ENCODE data around the gene DKK3.

DKK3 gene

GRCh38 chr11:12026331-12027211 lies 18.1 kb upstream of the DKK3 start:
- Histone ChIP-seq H3K9me3 (ENCODE audit: insufficient read depth, low read depth, low read length) (peaks cover 15% of the 10 kb centered on the region), H3K27ac (ENCODE audit: low read length) (no peak overlapping the region), H3K36me3 (ENCODE audit: insufficient read depth, low read depth, low read length) (no peaks in the 10 kb centered on the region), H3K9ac (ENCODE audit: low read depth, low read length) (no peak overlapping the region), H3K27me3 (ENCODE audit: insufficient read depth, low read length) (no peaks in the 10 kb centered on the region), H3K4me3 (ENCODE audit: low read length) (no peak overlapping the region), H3K4me1 (ENCODE audit: insufficient read depth, low read length) (no peaks in the 10 kb centered on the region)

GRCh38 chr11:12024254-12024926 lies 16.0 kb upstream of the DKK3 start:
- Histone ChIP-seq H3K27me3 (ENCODE audit: insufficient read depth, low read length) (no peaks in the 10 kb centered on the region), H3K4me3 (ENCODE audit: low read length) (no peak overlapping the region; the same call in 1 of the 2 replicates), H3K9ac (ENCODE audit: low read depth, low read length) (no peak overlapping the region), H3K36me3 (ENCODE audit: insufficient read depth, low read depth, low read length) (no peaks in the 10 kb centered on the region), H3K4me1 (ENCODE audit: insufficient read depth, low read length) (no peaks in the 10 kb centered on the region), H3K27ac (ENCODE audit: low read length) (no peak overlapping the region), H3K9me3 (ENCODE audit: insufficient read depth, low read depth, low read length) (peaks cover 15% of the 10 kb centered on the region)

GRCh38 chr11:12023015-12023414 lies 14.6 kb upstream of the DKK3 start:
- no peaks in the 10 kb centered on the region for H3K4me1 ChIP-seq (ENCODE audit: insufficient read depth, low read length)
- H3K36me3 ChIP-seq (ENCODE audit: insufficient read depth, low read depth, low read length): no peaks in the 10 kb centered on the region
- H3K4me3 ChIP-seq (ENCODE audit: low read length): no peak overlapping the region
- H3K9ac ChIP-seq (ENCODE audit: low read depth, low read length): no peak overlapping the region
- H3K27me3 ChIP-seq (ENCODE audit: insufficient read depth, low read length): no peaks in the 10 kb centered on the region
- no peak overlapping the region for H3K27ac ChIP-seq (ENCODE audit: low read length)
- peaks cover 15% of the 10 kb centered on the region for H3K9me3 ChIP-seq (ENCODE audit: insufficient read depth, low read depth, low read length)

- Histone ChIP-seq H3K36me3 (ENCODE audit: insufficient read depth, low read depth, low read length) (no peaks in the 10 kb centered on the region), H3K27ac (ENCODE audit: low read length) (no peak overlapping the region), H3K4me1 (ENCODE audit: insufficient read depth, low read length) (no peaks in the 10 kb centered on the region)
Observed at GRCh38 chr11:12020546-12020945, 12.1 kb upstream of the DKK3 start.

GRCh38 chr11:12019866-12020416 lies 11.5 kb upstream of the DKK3 start:
- no peak overlapping the region for H3K4me3 ChIP-seq (ENCODE audit: low read length)
- H3K27ac ChIP-seq (ENCODE audit: low read length): no peak overlapping the region
- no peaks in the 10 kb centered on the region for H3K4me1 ChIP-seq (ENCODE audit: insufficient read depth, low read length)
- peaks cover 14% of the 10 kb centered on the region for H3K9me3 ChIP-seq (ENCODE audit: insufficient read depth, low read depth, low read length)
- H3K27me3 ChIP-seq (ENCODE audit: insufficient read depth, low read length): no peaks in the 10 kb centered on the region
- H3K36me3 ChIP-seq (ENCODE audit: insufficient read depth, low read depth, low read length): no peaks in the 10 kb centered on the region
- H3K9ac ChIP-seq (ENCODE audit: low read depth, low read length): no peak overlapping the region

More at GRCh38 chr11:12020546-12020945, 12.1 kb upstream of the DKK3 start:
- peaks cover 15% of the 10 kb centered on the region for H3K9me3 ChIP-seq (ENCODE audit: insufficient read depth, low read depth, low read length)
- H3K4me3 ChIP-seq (ENCODE audit: low read length): no peak overlapping the region
- H3K27me3 ChIP-seq (ENCODE audit: insufficient read depth, low read length): no peaks in the 10 kb centered on the region
- H3K9ac ChIP-seq (ENCODE audit: low read depth, low read length): no peak overlapping the region

GRCh38 chr11:12019337-12019736 lies 10.9 kb upstream of the DKK3 start:
- Histone ChIP-seq H3K9ac (ENCODE audit: low read depth, low read length) (no peak overlapping the region), H3K4me1 (ENCODE audit: insufficient read depth, low read length) (no peaks in the 10 kb centered on the region), H3K9me3 (ENCODE audit: insufficient read depth, low read depth, low read length) (peaks cover 8% of the 10 kb centered on the region), H3K4me3 (ENCODE audit: low read length) (no peak overlapping the region), H3K36me3 (ENCODE audit: insufficient read depth, low read depth, low read length) (no peaks in the 10 kb centered on the region), H3K27ac (ENCODE audit: low read length) (no peak overlapping the region), H3K27me3 (ENCODE audit: insufficient read depth, low read length) (no peaks in the 10 kb centered on the region)

GRCh38 chr11:12017865-12018453 lies 9.5 kb upstream of the DKK3 start:
- Histone ChIP-seq H3K27ac (ENCODE audit: low read length) (no peak overlapping the region), H3K36me3 (ENCODE audit: insufficient read depth, low read depth, low read length) (no peaks in the 10 kb centered on the region), H3K4me1 (ENCODE audit: insufficient read depth, low read length) (0 out of 2 replicates have a peak, but pooled peaks cover 4% of the 10 kb centered on the region), H3K9me3 (ENCODE audit: insufficient read depth, low read depth, low read length) (no peaks in the 10 kb centered on the region; the same call in 1 of the 2 replicates), H3K9ac (ENCODE audit: low read depth, low read length) (no peak overlapping the region), H3K4me3 (ENCODE audit: low read length) (no peak overlapping the region), H3K27me3 (ENCODE audit: insufficient read depth, low read length) (no peaks in the 10 kb centered on the region)

GRCh38 chr11:12017243-12017678 lies 8.8 kb upstream of the DKK3 start:
- Histone ChIP-seq H3K9ac (ENCODE audit: low read depth, low read length) (no peak overlapping the region), H3K27ac (ENCODE audit: low read length) (no peak overlapping the region), H3K4me3 (ENCODE audit: low read length) (no peak overlapping the region), H3K9me3 (ENCODE audit: insufficient read depth, low read depth, low read length) (no peaks in the 10 kb centered on the region), H3K4me1 (ENCODE audit: insufficient read depth, low read length) (0 out of 2 replicates have a peak, but pooled peaks cover 4% of the 10 kb centered on the region), H3K36me3 (ENCODE audit: insufficient read depth, low read depth, low read length) (no peaks in the 10 kb centered on the region), H3K27me3 (ENCODE audit: insufficient read depth, low read length) (no peaks in the 10 kb centered on the region)

- Histone ChIP-seq H3K27ac (ENCODE audit: low read length) (no peak overlapping the region), H3K4me3 (ENCODE audit: low read length) (no peak overlapping the region), H3K4me1 (ENCODE audit: insufficient read depth, low read length) (0 out of 2 replicates have a peak, but pooled peaks cover 4% of the 10 kb centered on the region)
Observed at GRCh38 chr11:12016246-12016645, 7.8 kb upstream of the DKK3 start.

GRCh38 chr11:12015486-12015885 lies 7.1 kb upstream of the DKK3 start:
- Histone ChIP-seq H3K9me3 (ENCODE audit: insufficient read depth, low read depth, low read length) (no peaks in the 10 kb centered on the region), H3K4me1 (ENCODE audit: insufficient read depth, low read length) (0 out of 2 replicates have a peak, but pooled peaks cover 4% of the 10 kb centered on the region), H3K9ac (ENCODE audit: low read depth, low read length) (no peak overlapping the region)

More at GRCh38 chr11:12016246-12016645, 7.8 kb upstream of the DKK3 start:
- no peaks in the 10 kb centered on the region for H3K36me3 ChIP-seq (ENCODE audit: insufficient read depth, low read depth, low read length)
- no peak overlapping the region for H3K9ac ChIP-seq (ENCODE audit: low read depth, low read length)
- no peaks in the 10 kb centered on the region for H3K9me3 ChIP-seq (ENCODE audit: insufficient read depth, low read depth, low read length)
- H3K27me3 ChIP-seq (ENCODE audit: insufficient read depth, low read length): no peaks in the 10 kb centered on the region

GRCh38 chr11:12013781-12014180 lies 5.4 kb upstream of the DKK3 start:
- Histone ChIP-seq H3K9ac (ENCODE audit: low read depth, low read length) (no peak overlapping the region), H3K27me3 (ENCODE audit: insufficient read depth, low read length) (peaks cover 15% of the 10 kb centered on the region), H3K36me3 (ENCODE audit: insufficient read depth, low read depth, low read length) (no peaks in the 10 kb centered on the region), H3K27ac (ENCODE audit: low read length) (no peak overlapping the region), H3K9me3 (ENCODE audit: insufficient read depth, low read depth, low read length) (no peaks in the 10 kb centered on the region), H3K4me1 (ENCODE audit: insufficient read depth, low read length) (0 out of 2 replicates have a peak, but pooled peaks cover 8% of the 10 kb centered on the region), H3K4me3 (ENCODE audit: low read length) (no peak overlapping the region)

More at GRCh38 chr11:12015486-12015885, 7.1 kb upstream of the DKK3 start:
- Histone ChIP-seq H3K27ac (ENCODE audit: low read length) (no peak overlapping the region), H3K36me3 (ENCODE audit: insufficient read depth, low read depth, low read length) (no peaks in the 10 kb centered on the region), H3K4me3 (ENCODE audit: low read length) (no peak overlapping the region), H3K27me3 (ENCODE audit: insufficient read depth, low read length) (peaks cover 6% of the 10 kb centered on the region; the same call in 1 of the 2 replicates)

Data from iPS-20b (cell line).